Stomach (tissue), 9 donors: Measurements from ENCODE around the gene MANSC4. TPM values are rescaled to one million over a fixed set of nuclear protein-coding genes. Genes with fewer than 3 reads are reported as not detected.

ENCODE experiments used
- DNase-seq, 2 donors: peaks; one replicate each; pipeline versions ENCODE4 v3.0.0 to v3.0.0-alpha.2; 2013 to 2019
- H3K27ac ChIP-seq, 5 donors: fragments of 200-600 bp in 4 of 5; sonication (generic) in 4 of 5; one replicate each; pipeline ENCODE4 v1.5.1; 2013 to 2019; ENCODE audit warnings: mild to moderate bottlenecking in 1 of 5, moderate library complexity in 1 of 5
- H3K27me3 ChIP-seq, 3 donors: fragments of 200-600 bp; sonication (generic); one replicate each; pipeline ENCODE4 v1.5.1; 2017 to 2019; ENCODE audit warnings: mixed run types in 1 of 3
- H3K36me3 ChIP-seq, 4 donors: fragments of 200-600 bp; sonication (generic); 1 replicate in 3 of 4; 2 replicates in 1 of 4; pipeline ENCODE4 v1.5.1; 2016 to 2019
- H3K4me1 ChIP-seq, 4 donors: fragments of 200-600 bp; sonication (generic); one replicate each; pipeline ENCODE4 v1.5.1; 2016 to 2019
- H3K4me3 ChIP-seq, 4 donors: fragments of 200-600 bp; sonication (generic) in 3 of 4; one replicate each; pipeline ENCODE4 v1.5.1; 2016 to 2019; ENCODE audit warnings: mild to moderate bottlenecking in 1 of 4
- H3K9me3 ChIP-seq, 4 donors: fragments of 200-600 bp; sonication (generic); one replicate each; pipeline ENCODE4 v1.5.1; 2016 to 2019
- CTCF ChIP-seq, 7 experiments: fragments of 450-650 bp in 4 of 7; fragments of 200-600 bp in 3 of 7; sonication (generic) in 3 of 7; IDR thresholded peaks; one replicate each; pipeline ENCODE4 v1.5.1; 2016 to 2019; ENCODE audit warnings: antibody characterized with exemption in 7 of 7, control low read depth in 2 of 7, mild to moderate bottlenecking in 1 of 7
- EP300 ChIP-seq: sonication (generic); formaldehyde crosslinking; IDR thresholded peaks from one replicate; pipeline ENCODE4 v1.6.1; 2017; ENCODE audit warnings: antibody characterized with exemption
- POLR2A ChIP-seq, 4 donors: fragments of 450-650 bp; IDR thresholded peaks; one replicate each; pipeline ENCODE4 v1.6.1; 2016; ENCODE audit warnings: antibody characterized with exemption in 4 of 4, control low read depth in 2 of 4, mild to moderate bottlenecking in 1 of 4, moderate library complexity in 1 of 4
- POLR2AphosphoS5 ChIP-seq, 3 donors: sonication (generic); formaldehyde crosslinking; IDR thresholded peaks; one replicate each; pipeline ENCODE4 v1.6.1; 2016; ENCODE audit warnings: antibody characterized with exemption in 3 of 3
- WGBS, 5 donors: extraction: QIAGEN DNeasy Blood & Tissue Kit in 3 of 5; methylation state at CpG; one replicate each; pipeline versions ENCODE4 v1.1.5 to v1.1.7; 2013 to 2018; 5-methylcytosine and 5-hydroxymethylcytosine counted together
- intact Hi-C: fragments of 100-400 bp; cut with DNase I; formaldehyde crosslinking; loops from one replicate; pipeline ENCODE4 v1.15.1; 2023; ENCODE audit warnings: low total_unique reads
- polyA plus RNA-seq, 3 donors: library from polyadenylated mRNA; stranded (reverse); fragments of 200-250 nt; gene quantifications; one replicate each; pipeline ENCODE4 v1.2.3, GENCODE V29; 2013
- small RNA-seq, 4 donors: library from RNA; depleted of rRNA; stranded (forward); fragments of <200 nt; gene quantifications; one replicate each; pipeline ENCODE3, GENCODE V24; 2016
- total RNA-seq, 5 donors: library from RNA; depleted of rRNA; stranded (reverse); fragments of >200 nt; gene quantifications; one replicate each; pipeline versions ENCODE4 v1.1.0 to v1.2.3, GENCODE V29; 2014 to 2016
- donor health status: healthy with polysubstance abuse.
- donor health status: Bipolar disorder and iron deficiency.
- donor health status: healthy.

MANSC4 gene
- total and polyA plus RNA-seq, 8 donors: not detected

- Histone ChIP-seq H3K4me3 (no peak overlapping the region), H3K27ac (no peak overlapping the region), H3K36me3 (peaks cover 7 to 70% (median 66%) of the 10 kb centered on the region in 4 donors), H3K27me3 (no peaks in the 10 kb centered on the region), H3K9me3 (no peaks in the 10 kb centered on the region), H3K4me1 (no peaks in the 10 kb centered on the region)
- intact Hi-C loops: loop anchor here (10.0 kb wide), 1 partner anchor 85 kb away; no protein-coding TSS in a partner anchor
- no peak for DNase-seq
- TF ChIP-seq POLR2AphosphoS5 (IDR thresholded peaks at IDR 0.05) (no peak), EP300 (no peak), POLR2A (IDR thresholded peaks at IDR 0.05) (no peak), CTCF (IDR thresholded peaks at IDR 0.05) (no peak)
- WGBS, 5 donors: 83 to 89% (median 89%) methylated on average over 4 of the region's 4 CpGs
These were observed 49.9 kb downstream of the MANSC4 start for GRCh38 chr12:27730097-27730588.

GRCh38 chr12:27723212-27723611 is 56.8 kb downstream of the MANSC4 start:
- Histone ChIP-seq H3K36me3 (peaks cover 34 to 94% (median 90%) of the 10 kb centered on the region in 4 donors), H3K4me1 (no peaks in the 10 kb centered on the region), H3K9me3 (no peaks in the 10 kb centered on the region), H3K4me3 (no peak overlapping the region), H3K27ac (no peak overlapping the region), H3K27me3 (no peaks in the 10 kb centered on the region)
- TF ChIP-seq EP300: no peak
- no peak for TF ChIP-seq POLR2A (IDR thresholded peaks at IDR 0.05)
- WGBS, 5 donors: 77 to 85% (median 79%) methylated on average over 1 of the region's 1 CpG
- intact Hi-C loops: no loop called here
- DNase-seq: no peak

Small RNA genes lying within 50 kb of the gene (small RNA-seq; reads per million reads assigned to genes)
- gene RF00019 (0 reads per million in 4 donors), gene RF02271 (0 reads per million in 4 donors)

Other genes starting within 250 kb of the MANSC4 start
- 10 to 100 TPM in 3 of 5 donors, 1 to 10 TPM in 2; 4.1 to 38.2 (median 11.2) TPM for gene REP15, start 83.8 kb downstream of the MANSC4 start, total RNA-seq
- gene REP15, start 83.8 kb downstream of the MANSC4 start, polyA plus RNA-seq: 100 to 1,000 TPM in 1 of 3 donors, 1 to 10 TPM in 2; 3.0 to 115 (median 9.8) TPM
- gene MRPS35, start 69.4 kb downstream of the MANSC4 start, total RNA-seq: 10 to 100 TPM in 3 of 5 donors, 1 to 10 TPM in 2; 9.8 to 71.6 (median 15.6) TPM
- gene MRPS35, start 69.4 kb downstream of the MANSC4 start, polyA plus RNA-seq: 10 to 100 TPM; 28.9 to 61.4 (median 42.8) TPM
- gene KLHL42, start within 50 bp of the MANSC4 start, total RNA-seq: 100 to 1,000 TPM in 1 of 5 donors, 10 to 100 TPM in 4; 13.3 to 141 (median 54.5) TPM
- gene KLHL42, start within 50 bp of the MANSC4 start, polyA plus RNA-seq: 1 to 10 TPM; 5.1 to 7.7 (median 5.3) TPM
- gene PTHLH, start 192.5 kb upstream of the MANSC4 start, total RNA-seq: 1 to 10 TPM in 2 of 5 donors, under 1 TPM in 1, not detected in 2; 0.58 to 4.8 (median 2.8) TPM
- 1 to 10 TPM in 2 of 3 donors, under 1 TPM in 1; 0.75 to 1.9 (median 1.5) TPM for gene PTHLH, start 192.5 kb upstream of the MANSC4 start, polyA plus RNA-seq